H1 (cell line): ENCODE data around the gene TMEM107. TPM values are rescaled to one million over a fixed set of nuclear protein-coding genes. Genes with fewer than 3 reads are reported as not detected.

Experiments used
- CHD2 ChIP-seq: IDR thresholded peaks from 2 replicates; pipeline ENCODE4 v1.6.1; 2012; ENCODE audit warnings: low read length, improper control_type of control experiment
- EGR1 ChIP-seq: IDR thresholded peaks from 2 replicates; pipeline ENCODE4 v1.6.1; 2011; ENCODE audit warnings: low read depth, low read length, borderline replicate concordance
- EZH2 ChIP-seq: fragments of 200-600 bp; sonication (generic); IDR thresholded peaks from 2 replicates; pipeline ENCODE4 v1.7.1; 2012; ENCODE audit warnings: low read depth, mild to moderate bottlenecking, moderate library complexity, low read length, inconsistent platforms; ENCODE audit not compliant: severe bottlenecking
- HDAC2 ChIP-seq, 2 experiments: fragments of 300-600 bp in 1 of 2; sonication (generic) in 1 of 2; IDR thresholded peaks; 2 replicates each; pipeline ENCODE4 v1.6.1; 2011 to 2012; ENCODE audit warnings: low read depth in 2 of 2, low read length in 2 of 2, mild to moderate bottlenecking in 2 of 2, moderate library complexity in 2 of 2, borderline replicate concordance in 1 of 2, inconsistent platforms in 1 of 2
- NANOG ChIP-seq: IDR thresholded peaks from 2 replicates; pipeline ENCODE4 v1.6.1; 2011; ENCODE audit warnings: low read length, low read depth, mild to moderate bottlenecking, inconsistent platforms; ENCODE audit not compliant: insufficient read depth, poor library complexity, severe bottlenecking
- NRF1 ChIP-seq: IDR thresholded peaks from 2 replicates; pipeline ENCODE4 v1.6.1; 2011; ENCODE audit warnings: mild to moderate bottlenecking, low read depth, low read length, improper control_type of control experiment
- PHF8 ChIP-seq: fragments of 200-600 bp; sonication (generic); conservative IDR thresholded peaks from 2 replicates; pipeline ENCODE4 v1.7.1; 2012; ENCODE audit warnings: low read depth, mild to moderate bottlenecking, inconsistent platforms, low read length, moderate library complexity
- POLR2A ChIP-seq, 2 experiments: IDR thresholded peaks; 1 replicate in 1 of 2; 2 replicates in 1 of 2; pipeline ENCODE4 v1.6.1; 2011; ENCODE audit warnings: low read depth in 2 of 2, low read length in 2 of 2, mild to moderate bottlenecking in 2 of 2; ENCODE audit errors: control extremely low read depth in 1 of 2
- POU5F1 ChIP-seq: IDR thresholded peaks from 2 replicates; pipeline ENCODE4 v1.6.1; 2011; ENCODE audit warnings: low read depth, mild to moderate bottlenecking, low read length, moderate library complexity
- RNF2 ChIP-seq: fragments of 200-900, 300-1000 bp; sonication (generic); IDR thresholded peaks from 2 replicates; pipeline ENCODE4 v1.7.1; 2016; ENCODE audit warnings: borderline replicate concordance, low read depth, mild to moderate bottlenecking, antibody characterized with exemption, low read length; ENCODE audit not compliant: poor library complexity, severe bottlenecking; ENCODE audit errors: missing control alignments
- SIN3A ChIP-seq, 2 experiments: IDR thresholded peaks in 1 of 2; conservative IDR thresholded peaks in 1 of 2; 2 replicates each; pipeline ENCODE4 v1.6.1; 2011 to 2012; ENCODE audit warnings: low read length in 2 of 2, improper control_type of control experiment in 1 of 2, low read depth in 1 of 2, mild to moderate bottlenecking in 1 of 2
- SIRT6 ChIP-seq: IDR thresholded peaks from one replicate; pipeline ENCODE4 v1.7.1; 2012; ENCODE audit warnings: low read length, inconsistent platforms
- polyA plus RNA-seq, 7 experiments: library from polyadenylated mRNA; depleted of rRNA in 3 of 7; stranded (reverse) in 5 of 7; unstranded in 2 of 7; fragments of >200 nt in 5 of 7; fragments of 200-250 nt in 2 of 7; gene quantifications; 1 replicate in 5 of 7; 2 replicates in 1 of 7; 4 replicates in 1 of 7; pipeline versions ENCODE4 v1.2.1 to v1.2.3, GENCODE V29; 2011 to 2013; ENCODE audit warnings: missing spikeins in 2 of 7, mixed read lengths in 2 of 7
- total RNA-seq: library from RNA; stranded (reverse); fragmentation: NEBNext Ultra II Directional; extraction: Animal tissue kit (Norgen Biotek cat#: 25700); gene quantifications from 2 replicates; pipeline ENCODE4 v1.2.1, GENCODE V29; 2021

TMEM107 gene
- total and polyA plus RNA-seq, 2 of the 8 experiments (the other 6 are each of a cell fraction or from before 2014, with no cell fraction given), result 17.3 to 21.5 TPM

- 0 out of 2 replicates have a peak, but pooled peaks have one; percentile 46 for TF ChIP-seq POU5F1
- TF ChIP-seq NRF1, result peak; percentile 24; the same call in 1 of the 2 replicates
- 0 out of 4 replicates have a peak, but pooled peaks of 1 of the 2 experiments have one; percentile 61 for TF ChIP-seq HDAC2 (IDR thresholded peaks at IDR 0.05; ENCODE audit: borderline replicate concordance in 1 of 2, low read depth in 2 of 2, low read length in 2 of 2)
- no peak for TF ChIP-seq POLR2A (IDR thresholded peaks at IDR 0.05; ENCODE audit: control extremely low read depth in 1 of 2, low read depth in 2 of 2, low read length in 2 of 2)
- TF ChIP-seq NANOG, result no peak
- TF ChIP-seq EGR1, result no peak
- no peak for TF ChIP-seq EZH2
- TF ChIP-seq CHD2, result no peak
- no peak for TF ChIP-seq SIRT6
- TF ChIP-seq RNF2, result no peak
- no peak for TF ChIP-seq PHF8
- TF ChIP-seq SIN3A (conservative IDR thresholded peaks at IDR 0.05 in 1 of 2, IDR thresholded peaks at IDR 0.05 in 1 of 2; ENCODE audit: low read depth in 1 of 2, low read length in 2 of 2), result no peak
Observed at GRCh38 chr17:8186787-8187516, 10.8 kb upstream of the TMEM107 start (continued).
